Smooth muscle cell (in vitro differentiated cells): ENCODE results near the gene VNN1. TPM values are rescaled to one million over a fixed set of nuclear protein-coding genes. Genes with fewer than 3 reads are reported as not detected.

ENCODE experiments used
- DNase-seq: peaks from one replicate; lab custom pipeline; 2025; ENCODE audit not compliant: unreplicated experiment; lab: John Stamatoyannopoulos, UW
- H2AFZ ChIP-seq: fragments of 200-600 bp; sonication (generic); 2 replicates; pipeline ENCODE4 v1.6.0; 2016; ENCODE audit warnings: antibody characterized with exemption, low read depth, mild to moderate bottlenecking
- H3F3A ChIP-seq: fragments of 200-600 bp; sonication (generic); 2 replicates; pipeline ENCODE4 v1.6.0; 2017; ENCODE audit warnings: antibody characterized with exemption, low read depth
- H3K27ac ChIP-seq: fragments of 200-600 bp; sonication (generic); 2 replicates; pipeline ENCODE4 v1.5.1; 2016; ENCODE audit warnings: low read depth, mild to moderate bottlenecking
- H3K27me3 ChIP-seq: fragments of 200-600 bp; sonication (generic); 2 replicates; pipeline ENCODE4 v1.6.1; 2016; ENCODE audit warnings: low read depth, mild to moderate bottlenecking
- H3K36me3 ChIP-seq: fragments of 200-600 bp; sonication (generic); 2 replicates; pipeline ENCODE4 v1.5.1; 2016; ENCODE audit warnings: low read depth
- H3K4me1 ChIP-seq: fragments of 200-600 bp; sonication (generic); 2 replicates; pipeline ENCODE4 v1.5.1; 2016; ENCODE audit warnings: low read depth
- H3K4me2 ChIP-seq: fragments of 200-600 bp; sonication (generic); 2 replicates; pipeline ENCODE4 v1.6.0; 2016; ENCODE audit warnings: mild to moderate bottlenecking
- H3K4me3 ChIP-seq: fragments of 200-600 bp; sonication (generic); 2 replicates; pipeline ENCODE4 v1.5.1; 2016; ENCODE audit warnings: mild to moderate bottlenecking
- H3K79me2 ChIP-seq: fragments of 200-600 bp; sonication (generic); 2 replicates; pipeline ENCODE4 v1.6.0; 2016; ENCODE audit warnings: low read depth, mild to moderate bottlenecking
- H3K9ac ChIP-seq: fragments of 200-600 bp; sonication (generic); 2 replicates; pipeline ENCODE4 v1.6.0; 2016; ENCODE audit warnings: low read depth
- H3K9me3 ChIP-seq: fragments of 200-600 bp; sonication (generic); replicated peaks from 2 replicates; pipeline ENCODE4 v1.5.1; 2016; ENCODE audit warnings: low read depth
- H4K20me1 ChIP-seq: fragments of 200-600 bp; sonication (generic); 2 replicates; pipeline ENCODE4 v1.6.0; 2016; ENCODE audit warnings: low read depth
- CTCF ChIP-seq: fragments of 200-600 bp; sonication (generic); IDR thresholded peaks from 2 replicates; pipeline ENCODE4 v1.5.1; 2017; ENCODE audit warnings: borderline replicate concordance, mild to moderate bottlenecking, antibody characterized with exemption; ENCODE audit not compliant: insufficient read depth, poor library complexity, severe bottlenecking
- WGBS: methylation state at CpG from one replicate; pipeline ENCODE4 v1.1.7; 2016; ENCODE audit warnings: low lambda C conversion rate; 5-methylcytosine and 5-hydroxymethylcytosine counted together
- polyA plus RNA-seq: library from polyadenylated mRNA; unstranded; fragments of >200 nt; fragmentation: Nextera tagmentation; extraction: Ambion mirVana; gene quantifications from 2 replicates; pipeline ENCODE4 v1.2.1, GENCODE V29; 2016
- total RNA-seq: library from RNA; depleted of rRNA; stranded (reverse); fragments of >200 nt; gene quantifications from 2 replicates; pipeline ENCODE4 v1.2.3, GENCODE V29; 2014

Gene VNN1
- total and polyA plus RNA-seq, 2 experiments from 2014 or later = 0.22 to 0.99 TPM

- H2AFZ ChIP-seq = peak overlapping the region; percentile 80
These were observed 44.1 kb downstream of the VNN1 start for GRCh38 chr6:132669690-132670291.

DNA sequence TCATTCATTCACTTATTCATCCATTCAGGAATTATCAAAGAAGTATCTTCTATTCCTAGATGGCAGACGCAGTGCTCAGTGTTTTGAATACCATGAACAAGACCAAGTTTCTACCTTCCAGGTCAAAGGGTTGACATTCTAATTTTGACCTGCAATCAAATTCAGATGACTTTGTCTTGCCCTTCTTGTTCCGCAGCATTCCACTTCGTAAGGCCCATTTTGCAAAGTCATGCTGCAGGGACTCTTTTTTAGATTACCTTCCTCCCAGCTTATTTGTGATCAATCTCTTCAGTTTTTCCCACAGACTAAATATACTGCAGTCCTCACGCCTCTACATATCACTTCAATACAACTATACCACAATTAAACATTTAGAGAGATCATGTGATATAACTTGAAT lies 47.7 kb downstream of the VNN1 start:
- 76% methylated on average over 4 of the region's 4 CpGs for WGBS
- Histone ChIP-seq H4K20me1 (no peaks in the 10 kb centered on the region), H3K4me3 (no peak overlapping the region), H3K9ac (no peak overlapping the region), H3K9me3 (no peaks in the 10 kb centered on the region), H3K27ac (no peak overlapping the region), H3K36me3 (no peaks in the 10 kb centered on the region), H3K4me2 (no peak overlapping the region), H3K27me3 (no peaks in the 10 kb centered on the region), H3K79me2 (no peaks in the 10 kb centered on the region), H2AFZ (no peak overlapping the region), H3F3A (no peaks in the 10 kb centered on the region), H3K4me1 (no peaks in the 10 kb centered on the region)
- no peak for TF ChIP-seq CTCF
- no peak for DNase-seq

More at GRCh38 chr6:132669690-132670291, 44.1 kb downstream of the VNN1 start:
- H4K20me1 ChIP-seq = no peaks in the 10 kb centered on the region
- no peaks in the 10 kb centered on the region for H3K27me3 ChIP-seq
- no peaks in the 10 kb centered on the region for H3K9me3 ChIP-seq
- no peak overlapping the region for H3K9ac ChIP-seq
- no peaks in the 10 kb centered on the region for H3K79me2 ChIP-seq
- H3K4me1 ChIP-seq = no peaks in the 10 kb centered on the region
- H3K4me2 ChIP-seq = no peak overlapping the region
- no peak for DNase-seq
- no peak overlapping the region for H3K4me3 ChIP-seq
- peak; percentile 57 for TF ChIP-seq CTCF
- no peaks in the 10 kb centered on the region for H3F3A ChIP-seq
- no peaks in the 10 kb centered on the region for H3K36me3 ChIP-seq
- no peak overlapping the region for H3K27ac ChIP-seq
- WGBS = 53% methylated on average over 4 of the region's 4 CpGs

GRCh38 chr6:132664309-132665034 lies 49.4 kb downstream of the VNN1 start:
- H3K27me3 ChIP-seq = no peaks in the 10 kb centered on the region
- H3K9ac ChIP-seq = no peak overlapping the region
- DNase-seq = no peak
- TF ChIP-seq CTCF = no peak
- H3K4me3 ChIP-seq = no peak overlapping the region
- H3K36me3 ChIP-seq = no peaks in the 10 kb centered on the region
- 100% methylated on average over 1 of the region's 1 CpG for whole genome bisulfite sequencing
- no peaks in the 10 kb centered on the region for H3K4me1 ChIP-seq
- H3K9me3 ChIP-seq = no peaks in the 10 kb centered on the region
- H2AFZ ChIP-seq = no peak overlapping the region
- H3K27ac ChIP-seq = no peak overlapping the region
- no peaks in the 10 kb centered on the region for H3K79me2 ChIP-seq
- no peaks in the 10 kb centered on the region for H3F3A ChIP-seq
- H3K4me2 ChIP-seq = no peak overlapping the region
- no peaks in the 10 kb centered on the region for H4K20me1 ChIP-seq
